GM19035 (cell line): ENCODE data around the gene LYG2.
"Not testable (repeated sequence)": the region's sequence is repeated elsewhere in the genome, so short reads cannot be mapped to it uniquely, and the experiment has no call there.

Experiments used
- ATAC-seq: cut with Tn5 transposase; IDR thresholded peaks from one replicate; pipeline ENCODE4 v1.9.1; 2021; ENCODE audit not compliant: unreplicated experiment

Gene LYG2

GRCh38 chr2:99255491-99256318 is at the start of gene LYG2:
LYG2 (minus strand) TSS chr2:99255666; CDS start chr2:99254260, 1,406 bp downstream.
- ATAC-seq = no peak

- ATAC-seq = not testable (repeated sequence)
These were observed 45.6 kb upstream of the LYG2 start, which contains the start of gene LYG1 for GRCh38 chr2:99301097-99301496. LYG1 (minus strand) TSS chr2:99301197; CDS start chr2:99295670, 5,527 bp downstream.

GRCh38 chr2:99299580-99299979 is 44.1 kb upstream of the LYG2 start:
- no peak for ATAC-seq

GRCh38 chr2:99297994-99298393 is 42.5 kb upstream of the LYG2 start:
- no peak for ATAC-seq

- ATAC-seq = no peak
These were observed 30.1 kb upstream of the LYG2 start for GRCh38 chr2:99285526-99285925.

GRCh38 chr2:99279969-99280695 is 24.7 kb upstream of the LYG2 start:
- no peak for ATAC-seq

GRCh38 chr2:99278793-99279291 is 23.4 kb upstream of the LYG2 start:
- ATAC-seq = no peak

GRCh38 chr2:99278195-99278765 is 22.8 kb upstream of the LYG2 start:
- ATAC-seq = not testable (repeated sequence)

- ATAC-seq = no peak
These were observed 20.4 kb upstream of the LYG2 start for GRCh38 chr2:99275882-99276281.

GRCh38 chr2:99261242-99261641 is 5.8 kb upstream of the LYG2 start:
- ATAC-seq = no peak

GRCh38 chr2:99260184-99260583 is 4.7 kb upstream of the LYG2 start:
- ATAC-seq = no peak

- no peak for ATAC-seq
These were observed 4.0 kb upstream of the LYG2 start for GRCh38 chr2:99259465-99259864.

- ATAC-seq = no peak
These were observed 1.2 kb upstream of the LYG2 start for GRCh38 chr2:99256677-99257076.

- no peak for ATAC-seq
These were observed 5.5 kb downstream of the LYG2 start for GRCh38 chr2:99249951-99250350.

- no peak for ATAC-seq
These were observed 13.3 kb downstream of the LYG2 start for GRCh38 chr2:99242151-99242550.

GRCh38 chr2:99240431-99240830 is 15.0 kb downstream of the LYG2 start:
- ATAC-seq = no peak

GRCh38 chr2:99238599-99238998 is 16.9 kb downstream of the LYG2 start:
- ATAC-seq = no peak

- not testable (repeated sequence) for ATAC-seq
These were observed 22.3 kb downstream of the LYG2 start for GRCh38 chr2:99233177-99233576.

- no peak for ATAC-seq
These were observed 37.5 kb downstream of the LYG2 start for GRCh38 chr2:99217929-99218501.

- ATAC-seq = no peak
These were observed 39.4 kb downstream of the LYG2 start for GRCh38 chr2:99216096-99216495.

GRCh38 chr2:99205491-99205890 is 50.0 kb downstream of the LYG2 start:
- ATAC-seq = no peak
